Skeletal muscle satellite cell (primary cell): ENCODE data around the gene GALNT17.

Source experiments
- H3K27me3 ChIP-seq: 2 replicates; pipeline ENCODE4 v1.7.0; 2013; ENCODE audit warnings: low read length; ENCODE audit not compliant: control insufficient read depth, insufficient read depth
- H3K36me3 ChIP-seq: 2 replicates; pipeline ENCODE4 v1.7.0; 2013; ENCODE audit warnings: mild to moderate bottlenecking, control low read depth, low read length; ENCODE audit not compliant: insufficient read depth
- H3K4me1 ChIP-seq: 2 replicates; pipeline ENCODE4 v1.7.0; 2013; ENCODE audit warnings: low read length; ENCODE audit not compliant: control insufficient read depth, insufficient read depth
- H3K4me2 ChIP-seq: 2 replicates; pipeline ENCODE4 v1.7.0; 2013; ENCODE audit warnings: mild to moderate bottlenecking, low read length
- H3K4me3 ChIP-seq: 2 replicates; pipeline ENCODE4 v1.7.0; 2013; ENCODE audit warnings: low read length
- H3K9ac ChIP-seq: 2 replicates; pipeline ENCODE4 v1.7.0; 2013; ENCODE audit warnings: mild to moderate bottlenecking, low read depth, low read length, moderate library complexity
- H3K9me3 ChIP-seq: replicated peaks from 2 replicates; pipeline ENCODE4 v1.7.0; 2013; ENCODE audit warnings: mild to moderate bottlenecking, control low read depth, low read length

Gene GALNT17

GRCh38 chr7:71652510-71652909, 520.6 kb downstream of the GALNT17 start:
- no peak overlapping the region for H3K4me2 ChIP-seq
- no peaks in the 10 kb centered on the region for H3K27me3 ChIP-seq
- no peaks in the 10 kb centered on the region for H3K36me3 ChIP-seq
- no peaks in the 10 kb centered on the region for H3K4me1 ChIP-seq
- H3K9ac ChIP-seq: no peak overlapping the region
- peaks cover 5% of the 10 kb centered on the region for H3K9me3 ChIP-seq
- H3K4me3 ChIP-seq: no peak overlapping the region

DNA sequence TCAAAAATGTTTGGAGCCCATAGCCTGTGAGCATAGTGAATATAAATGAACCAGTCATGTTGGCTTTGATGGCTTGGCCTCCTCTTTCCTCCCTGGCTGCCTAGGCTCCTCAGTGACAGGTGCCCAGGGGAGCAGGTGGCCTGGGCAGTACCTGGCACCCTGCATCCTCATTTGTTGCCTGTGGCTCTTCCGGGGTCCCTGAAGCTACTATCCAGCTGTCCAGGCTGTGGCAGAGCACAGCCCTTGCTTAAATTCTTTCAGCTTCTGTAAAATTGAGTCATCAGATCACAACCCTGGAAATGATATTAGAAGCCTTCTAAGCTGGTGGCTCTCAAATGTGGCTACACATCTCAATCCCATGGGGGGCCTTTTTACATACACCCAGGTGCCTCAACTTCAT, 525.4 kb downstream of the GALNT17 start:
- H3K4me1 ChIP-seq: no peaks in the 10 kb centered on the region
- H3K4me2 ChIP-seq: no peak overlapping the region
- H3K4me3 ChIP-seq: no peak overlapping the region
- no peaks in the 10 kb centered on the region for H3K36me3 ChIP-seq
- no peaks in the 10 kb centered on the region for H3K9me3 ChIP-seq
- no peaks in the 10 kb centered on the region for H3K27me3 ChIP-seq
- H3K9ac ChIP-seq: no peak overlapping the region

GRCh38 chr7:71659622-71660021, 527.7 kb downstream of the GALNT17 start:
- Histone ChIP-seq H3K4me2 (no peak overlapping the region), H3K4me1 (no peaks in the 10 kb centered on the region), H3K4me3 (no peak overlapping the region), H3K9ac (no peak overlapping the region), H3K36me3 (no peaks in the 10 kb centered on the region), H3K27me3 (no peaks in the 10 kb centered on the region), H3K9me3 (no peaks in the 10 kb centered on the region)

- no peaks in the 10 kb centered on the region for H3K36me3 ChIP-seq
- no peaks in the 10 kb centered on the region for H3K4me1 ChIP-seq
- no peak overlapping the region for H3K4me2 ChIP-seq
- no peaks in the 10 kb centered on the region for H3K27me3 ChIP-seq
- no peak overlapping the region for H3K4me3 ChIP-seq
- H3K9me3 ChIP-seq: no peaks in the 10 kb centered on the region
- H3K9ac ChIP-seq: no peak overlapping the region
Observed at GRCh38 chr7:71661671-71662224, 529.8 kb downstream of the GALNT17 start.

DNA sequence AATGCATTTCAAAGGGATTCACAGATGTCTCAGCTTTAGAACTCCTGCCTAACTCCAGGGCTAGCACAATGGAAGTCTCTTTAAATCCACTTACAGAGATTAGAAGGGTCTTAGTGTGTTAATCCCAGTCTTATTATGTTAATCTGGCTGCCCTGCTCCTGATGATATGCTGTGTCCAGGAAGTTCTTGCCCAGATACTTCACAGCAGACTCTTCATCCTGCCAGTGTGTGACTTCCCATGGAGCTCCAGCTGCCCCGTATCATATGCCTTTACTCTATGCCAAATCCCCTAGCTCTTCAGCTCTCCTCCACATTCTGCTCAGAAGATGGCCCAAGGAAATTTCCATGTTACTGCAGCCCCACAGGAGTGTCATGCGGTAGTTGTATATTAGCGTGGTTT, 533.8 kb downstream of the GALNT17 start:
- Histone ChIP-seq H3K4me2 (no peak overlapping the region), H3K4me1 (no peaks in the 10 kb centered on the region), H3K4me3 (no peak overlapping the region), H3K9ac (no peak overlapping the region), H3K9me3 (no peaks in the 10 kb centered on the region), H3K36me3 (no peaks in the 10 kb centered on the region), H3K27me3 (no peaks in the 10 kb centered on the region)

- H3K9ac ChIP-seq: no peak overlapping the region
- no peak overlapping the region for H3K4me3 ChIP-seq
- no peaks in the 10 kb centered on the region for H3K36me3 ChIP-seq
- H3K27me3 ChIP-seq: no peaks in the 10 kb centered on the region
- H3K4me1 ChIP-seq: no peaks in the 10 kb centered on the region
- no peak overlapping the region for H3K4me2 ChIP-seq
- no peaks in the 10 kb centered on the region for H3K9me3 ChIP-seq
Observed at GRCh38 chr7:71668572-71668971, 536.6 kb downstream of the GALNT17 start.

DNA sequence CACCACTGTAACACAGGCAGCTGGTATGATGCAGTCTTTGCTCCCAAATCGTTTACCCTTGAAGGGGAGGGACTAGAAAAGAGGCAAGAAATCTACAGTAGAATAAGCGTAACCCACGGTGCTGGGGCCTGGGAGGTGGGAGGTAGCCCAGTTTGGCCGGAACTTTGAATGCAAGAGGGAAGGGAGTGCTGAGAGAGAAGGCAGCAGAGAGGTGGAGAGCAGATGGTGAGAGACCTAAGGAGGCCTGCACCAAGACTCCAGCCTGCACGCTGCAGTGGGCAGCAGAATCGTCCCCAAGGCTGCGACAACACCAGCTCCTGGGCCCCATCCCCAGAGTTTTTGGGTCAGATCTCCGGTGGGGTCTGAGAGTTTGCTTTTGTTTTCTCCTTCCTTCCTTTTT, 547.5 kb downstream of the GALNT17 start:
- H3K36me3 ChIP-seq: no peaks in the 10 kb centered on the region
- no peak overlapping the region for H3K9ac ChIP-seq
- no peaks in the 10 kb centered on the region for H3K4me1 ChIP-seq
- H3K4me2 ChIP-seq: no peak overlapping the region
- H3K9me3 ChIP-seq: no peaks in the 10 kb centered on the region
- H3K27me3 ChIP-seq: no peaks in the 10 kb centered on the region
- no peak overlapping the region for H3K4me3 ChIP-seq

DNA sequence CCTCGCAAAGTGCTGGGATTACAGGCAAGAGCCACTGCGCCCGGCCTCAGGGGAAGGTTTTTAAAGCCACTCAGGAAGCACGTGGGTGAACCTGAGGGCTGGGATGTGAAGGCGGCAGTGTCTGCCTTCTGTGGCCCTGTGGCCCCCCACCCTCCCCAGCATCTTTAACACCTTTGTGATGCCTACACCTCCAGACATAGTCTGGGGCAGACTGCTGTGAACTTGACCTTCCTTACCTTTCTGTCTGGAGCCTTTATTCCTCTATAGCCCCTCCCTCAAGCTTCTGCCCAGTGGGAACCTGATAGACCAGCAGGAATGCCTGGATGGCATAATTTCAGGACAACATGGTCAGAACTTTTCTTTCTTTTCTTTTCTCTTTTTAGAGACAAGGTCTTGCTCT, 550.2 kb downstream of the GALNT17 start:
- H3K9me3 ChIP-seq: no peaks in the 10 kb centered on the region
- H3K36me3 ChIP-seq: no peaks in the 10 kb centered on the region
- H3K4me1 ChIP-seq: no peaks in the 10 kb centered on the region
- no peak overlapping the region for H3K4me2 ChIP-seq
- H3K9ac ChIP-seq: no peak overlapping the region
- H3K27me3 ChIP-seq: no peaks in the 10 kb centered on the region
- no peak overlapping the region for H3K4me3 ChIP-seq

DNA sequence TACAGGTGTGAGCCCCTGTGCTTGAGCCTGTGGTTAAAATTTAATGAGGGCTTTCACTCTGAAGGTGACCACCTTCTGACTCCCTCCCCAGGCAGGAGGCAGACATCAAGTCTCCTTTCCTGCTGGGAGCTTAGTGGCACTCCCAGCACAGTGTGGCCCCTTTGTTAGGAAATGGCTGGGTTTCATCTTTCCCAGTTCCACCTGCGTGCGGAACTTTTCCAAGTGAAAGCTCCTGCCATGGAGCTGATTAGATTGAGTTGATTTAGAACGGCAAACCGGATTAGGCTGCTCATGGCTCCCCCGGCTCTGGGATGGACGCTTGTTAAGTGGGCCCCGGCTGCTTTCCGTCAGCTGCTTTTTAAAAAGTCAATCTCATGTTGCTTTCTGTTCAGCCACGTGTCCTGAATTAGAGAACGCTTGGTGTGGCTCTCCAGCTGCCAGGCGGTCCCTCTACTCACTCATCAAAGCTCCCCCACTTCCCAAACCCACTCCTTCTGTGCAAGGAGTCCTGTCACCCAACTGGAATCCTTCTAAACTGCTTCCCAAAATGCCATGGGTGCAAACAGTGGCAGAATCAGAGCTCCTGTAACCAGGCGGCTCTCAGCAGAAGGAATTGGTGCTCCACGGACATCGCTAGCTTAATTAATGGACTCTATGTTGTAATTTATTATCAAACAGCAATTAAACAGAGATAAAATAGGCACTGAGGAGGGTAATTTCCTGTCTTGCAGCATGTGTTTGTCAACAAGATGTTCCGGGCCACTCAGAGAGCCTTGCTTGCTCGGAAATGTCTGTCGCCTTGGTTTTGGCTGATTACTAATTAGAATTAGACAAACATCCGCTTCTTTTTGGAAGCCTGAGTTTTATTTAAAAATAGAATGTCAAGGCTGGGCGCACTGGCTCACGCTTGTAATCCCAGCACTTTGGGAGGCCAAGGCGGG, 551.2 kb downstream of the GALNT17 start:
- H3K4me2 ChIP-seq: no peak overlapping the region
- no peaks in the 10 kb centered on the region for H3K27me3 ChIP-seq
- H3K36me3 ChIP-seq: no peaks in the 10 kb centered on the region
- no peaks in the 10 kb centered on the region for H3K4me1 ChIP-seq
- H3K9ac ChIP-seq: no peak overlapping the region
- H3K9me3 ChIP-seq: no peaks in the 10 kb centered on the region
- H3K4me3 ChIP-seq: no peak overlapping the region

DNA sequence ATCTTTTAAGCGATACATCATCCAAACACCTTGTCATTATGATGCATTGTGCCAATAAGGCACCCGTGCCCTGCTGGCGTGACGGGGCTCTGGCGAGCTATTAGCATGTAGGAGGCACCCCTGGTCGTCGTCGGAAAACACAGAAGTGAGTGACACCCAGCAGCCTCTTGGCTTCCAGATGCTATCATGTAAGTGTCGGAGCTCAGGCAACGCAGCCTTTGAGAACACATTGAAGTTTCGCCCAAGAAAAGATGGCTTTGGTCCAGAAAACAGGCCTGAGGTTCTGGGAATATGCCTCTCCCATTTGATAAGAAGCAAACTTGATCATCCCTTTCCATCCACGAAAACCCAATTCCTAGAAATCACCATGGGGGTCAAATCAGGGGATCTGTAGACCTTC, 555.3 kb downstream of the GALNT17 start:
- H3K4me2 ChIP-seq: no peak overlapping the region
- no peaks in the 10 kb centered on the region for H3K9me3 ChIP-seq
- H3K4me1 ChIP-seq: no peaks in the 10 kb centered on the region
- no peaks in the 10 kb centered on the region for H3K36me3 ChIP-seq
- no peaks in the 10 kb centered on the region for H3K27me3 ChIP-seq
- no peak overlapping the region for H3K4me3 ChIP-seq
- H3K9ac ChIP-seq: no peak overlapping the region

- H3K27me3 ChIP-seq: no peaks in the 10 kb centered on the region
- H3K4me3 ChIP-seq: no peak overlapping the region
- no peak overlapping the region for H3K4me2 ChIP-seq
- no peaks in the 10 kb centered on the region for H3K36me3 ChIP-seq
- H3K9ac ChIP-seq: no peak overlapping the region
- no peaks in the 10 kb centered on the region for H3K9me3 ChIP-seq
- no peaks in the 10 kb centered on the region for H3K4me1 ChIP-seq
Observed at GRCh38 chr7:71687831-71688599, 556.1 kb downstream of the GALNT17 start.
